Spleen (tissue), 11 donors: ENCODE measurements around the gene CALY. TPM values are rescaled to one million over a fixed set of nuclear protein-coding genes. Genes with fewer than 3 reads are reported as not detected.

Experiments
- DNase-seq: peaks from one replicate; pipeline ENCODE4 v3.0.0-alpha.2; 2020
- H3K27ac ChIP-seq, 8 donors: fragments of 200-600 bp; sonication (generic) in 7 of 8; 1 replicate in 4 of 8; 2 replicates in 4 of 8; pipeline versions ENCODE4 v1.5.0 to v1.8.0; 2016 to 2021; ENCODE audit warnings: inconsistent platforms in 4 of 8, mild to moderate bottlenecking in 4 of 8, moderate library complexity in 1 of 8
- H3K27me3 ChIP-seq, 7 donors: fragments of 200-600 bp; sonication (generic) in 6 of 7; replicated peaks in 1 of 7; 1 replicate in 4 of 7; 2 replicates in 3 of 7; pipeline versions ENCODE4 v1.5.0 to v1.8.0; 2016 to 2021; ENCODE audit warnings: inconsistent platforms in 3 of 7, mild to moderate bottlenecking in 1 of 7
- H3K36me3 ChIP-seq, 6 donors: fragments of 200-600 bp; sonication (generic) in 5 of 6; 1 replicate in 4 of 6; 2 replicates in 2 of 6; pipeline versions ENCODE4 v1.5.0 to v1.8.0; 2016 to 2021; ENCODE audit warnings: inconsistent platforms in 2 of 6
- H3K4me1 ChIP-seq, 6 donors: fragments of 200-600 bp; sonication (generic) in 5 of 6; 1 replicate in 3 of 6; 2 replicates in 3 of 6; pipeline versions ENCODE4 v1.5.0 to v1.8.0; 2016 to 2021; ENCODE audit warnings: inconsistent platforms in 3 of 6
- H3K4me3 ChIP-seq, 8 donors: fragments of 200-600 bp; sonication (generic) in 7 of 8; 1 replicate in 4 of 8; 2 replicates in 4 of 8; pipeline versions ENCODE4 v1.5.0 to v1.8.0; 2016 to 2021; ENCODE audit warnings: inconsistent platforms in 4 of 8, mild to moderate bottlenecking in 4 of 8, moderate library complexity in 2 of 8
- H3K9me3 ChIP-seq, 8 donors: fragments of 200-600 bp; sonication (generic) in 7 of 8; 1 replicate in 4 of 8; 2 replicates in 4 of 8; pipeline versions ENCODE4 v1.5.0 to v1.8.0; 2016 to 2021; ENCODE audit warnings: inconsistent platforms in 4 of 8
- CTCF ChIP-seq, 11 experiments: fragments of 200-600 bp in 7 of 11; fragments of 450-650 bp in 4 of 11; sonication (generic) in 4 of 11; IDR thresholded peaks in 8 of 11; conservative IDR thresholded peaks in 3 of 11; 1 replicate in 7 of 11; 2 replicates in 4 of 11; pipeline versions ENCODE4 v1.4.0 to v1.8.0; 2016 to 2021; ENCODE audit warnings: antibody characterized with exemption in 11 of 11, inconsistent platforms in 4 of 11, mild to moderate bottlenecking in 1 of 11
- POLR2A ChIP-seq, 3 donors: fragments of 450-650 bp; IDR thresholded peaks; one replicate each; pipeline ENCODE4 v1.5.1; 2017; ENCODE audit warnings: antibody characterized with exemption in 3 of 3, mild to moderate bottlenecking in 1 of 3
- POLR2AphosphoS5 ChIP-seq, 3 donors: sonication (generic); formaldehyde crosslinking; IDR thresholded peaks; one replicate each; pipeline ENCODE4 v1.5.1; 2017; ENCODE audit warnings: antibody characterized with exemption in 3 of 3
- WGBS, 5 donors: extraction: QIAGEN DNeasy Blood & Tissue Kit in 3 of 5; methylation state at CpG; one replicate each; pipeline versions ENCODE4 v1.1.5 to v1.1.7; 2013 to 2018; 5-methylcytosine and 5-hydroxymethylcytosine counted together
- intact Hi-C: fragments of 100-400 bp; cut with DNase I; formaldehyde crosslinking; loops from one replicate; pipeline ENCODE4 v1.15.0; 2023; ENCODE audit warnings: low total_unique reads
- polyA plus RNA-seq, 3 donors: library from polyadenylated mRNA; stranded (reverse); fragments of 200-250 nt; gene quantifications; one replicate each; pipeline ENCODE4 v1.2.1, GENCODE V29; 2013
- total RNA-seq, 7 donors: library from RNA; depleted of rRNA in 3 of 7; stranded (reverse); fragments of >200 nt in 3 of 7; fragmentation: NEBNext Ultra II Directional in 4 of 7; extraction: Animal tissue kit (Norgen Biotek cat#: 25700) in 4 of 7; gene quantifications; one replicate each; pipeline versions ENCODE4 v1.1.0 to v1.2.1, GENCODE V29; 2016 to 2021
- donor health status: healthy with polysubstance abuse.
- donor health status: DM: no; HTN: no; CAD: no; lungs with moderate emphysema.
- donor health status: DM: no; HTN: no; CAD: no.
- donor health status: Bipolar disorder and iron deficiency.
- donor health status: healthy.
- donor health status: DM: no; HTN: no; CAD: no.
- donor health status: DM: yes; HTN: yes; CAD: no.

The CALY gene
- total and polyA plus RNA-seq, 10 donors, result 0.04 to 3.4 (median 0.34) TPM; not detected in 1

GRCh38 chr10:133343558-133343957 lies 6.9 kb upstream of the CALY start:
- 59 to 71% (median 65%) methylated on average over 9 of the region's 9 CpGs for WGBS, 5 donors
- Histone ChIP-seq H3K27ac (no peak overlapping the region), H3K4me1 (no peaks in the 10 kb centered on the region), H3K9me3 (no peaks in the 10 kb centered on the region), H3K27me3 (peaks cover 0 to 100% (median 36%) of the 10 kb centered on the region in 7 donors), H3K36me3 (no peaks in the 10 kb centered on the region), H3K4me3 (no peak overlapping the region)
- intact Hi-C loops, result no loop called here
- TF ChIP-seq POLR2AphosphoS5 (IDR thresholded peaks at IDR 0.05), result no peak
- TF ChIP-seq CTCF (IDR thresholded peaks at IDR 0.05 in 8 of 11, conservative IDR thresholded peaks at IDR 0.05 in 3 of 11), result no peak
- no peak for TF ChIP-seq POLR2A (IDR thresholded peaks at IDR 0.05)
- DNase-seq, result no peak

GRCh38 chr10:133342942-133343341 lies 6.2 kb upstream of the CALY start:
- TF ChIP-seq POLR2AphosphoS5 (IDR thresholded peaks at IDR 0.05) (no peak), POLR2A (IDR thresholded peaks at IDR 0.05) (no peak), CTCF (IDR thresholded peaks at IDR 0.05 in 8 of 11, conservative IDR thresholded peaks at IDR 0.05 in 3 of 11) (no peak)
- no peaks in the 10 kb centered on the region for H3K36me3 ChIP-seq
- H3K27ac ChIP-seq, result no peak overlapping the region
- no peak overlapping the region for H3K4me3 ChIP-seq
- 71 to 86% (median 82%) methylated on average over 8 of the region's 8 CpGs for WGBS, 5 donors
- no peak for DNase-seq
- no peaks in the 10 kb centered on the region for H3K4me1 ChIP-seq
- intact Hi-C loops, result no loop called here
- peaks cover 0 to 100% (median 33%) of the 10 kb centered on the region in 7 donors for H3K27me3 ChIP-seq
- no peaks in the 10 kb centered on the region for H3K9me3 ChIP-seq

GRCh38 chr10:133341983-133342382 lies 5.3 kb upstream of the CALY start:
- peaks cover 0 to 100% (median 34%) of the 10 kb centered on the region in 7 donors for H3K27me3 ChIP-seq

More at GRCh38 chr10:133341983-133342382, 5.3 kb upstream of the CALY start:
- intact Hi-C loops, result no loop called here
- no peak for DNase-seq
- Histone ChIP-seq H3K36me3 (no peaks in the 10 kb centered on the region), H3K27ac (no peak overlapping the region), H3K9me3 (no peaks in the 10 kb centered on the region), H3K4me1 (peaks cover 0 to 6% (median under 1%) of the 10 kb centered on the region in 6 donors), H3K4me3 (no peak overlapping the region)
- 83 to 94% (median 88%) methylated on average over 4 of the region's 4 CpGs for WGBS, 5 donors
- TF ChIP-seq POLR2AphosphoS5 (IDR thresholded peaks at IDR 0.05) (no peak), CTCF (IDR thresholded peaks at IDR 0.05 in 8 of 11, conservative IDR thresholded peaks at IDR 0.05 in 3 of 11) (no peak), POLR2A (IDR thresholded peaks at IDR 0.05) (no peak)
